ENCODE results near the gene HNF1A.

HNF1A gene

DNA sequence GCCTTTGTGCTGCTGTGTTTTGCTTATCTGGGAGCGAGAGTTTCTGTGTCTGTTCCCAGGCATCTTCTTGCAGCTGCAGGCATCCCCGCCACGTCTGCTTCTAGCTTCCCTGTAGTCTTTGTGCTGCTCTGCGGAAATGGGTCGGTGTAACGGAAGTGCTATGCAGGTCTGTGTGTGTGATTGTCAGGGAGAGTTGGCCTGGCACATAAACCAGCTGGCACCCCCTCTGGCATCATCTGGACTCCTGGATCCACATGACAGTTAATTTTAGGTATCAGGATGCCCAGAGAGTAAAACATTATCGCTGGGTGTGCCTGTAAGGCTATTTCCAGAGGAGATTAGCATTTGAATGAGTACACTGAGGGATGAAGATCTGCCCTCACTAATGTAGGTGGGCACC, 70.1 kb downstream of the HNF1A start:
- no peaks in the 10 kb centered on the region for H3K27me3 ChIP-seq (ENCODE audit: insufficient read depth, low read length)
- H3K4me3 ChIP-seq (ENCODE audit: low read length) = no peak overlapping the region
- no peaks in the 10 kb centered on the region for H3K9me3 ChIP-seq (ENCODE audit: insufficient read depth, low read depth, low read length)
- no peaks in the 10 kb centered on the region for H3K36me3 ChIP-seq (ENCODE audit: insufficient read depth, low read depth, low read length)
- no peak overlapping the region for H3K9ac ChIP-seq (ENCODE audit: low read depth, low read length)
- H3K4me1 ChIP-seq (ENCODE audit: insufficient read depth, low read length) = no peaks in the 10 kb centered on the region; the same call in 1 of the 2 replicates
- no peak overlapping the region for H3K27ac ChIP-seq (ENCODE audit: low read length)

DNA sequence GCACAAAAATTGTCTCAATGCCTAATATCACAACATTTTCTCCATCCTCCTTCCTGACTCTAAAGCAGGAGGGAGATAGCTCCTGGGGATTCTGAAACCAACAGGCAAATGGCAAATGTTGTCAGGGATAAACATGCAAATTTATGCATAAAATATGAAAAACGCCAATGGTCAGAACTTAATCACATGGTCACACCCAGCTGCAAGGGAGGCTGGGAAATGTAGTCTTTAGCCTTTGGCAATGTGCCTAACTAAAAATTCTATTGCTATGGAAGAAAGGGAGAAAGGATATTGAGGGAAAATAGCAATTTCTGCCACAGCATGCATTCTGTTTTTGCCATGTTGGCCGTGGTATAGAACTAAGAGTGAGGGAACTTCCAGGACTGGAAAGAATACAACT, 72.4 kb downstream of the HNF1A start:
- Histone ChIP-seq H3K9ac (ENCODE audit: low read depth, low read length) (no peak overlapping the region), H3K4me3 (ENCODE audit: low read length) (no peak overlapping the region), H3K36me3 (ENCODE audit: insufficient read depth, low read depth, low read length) (no peaks in the 10 kb centered on the region), H3K27ac (ENCODE audit: low read length) (no peak overlapping the region), H3K9me3 (ENCODE audit: insufficient read depth, low read depth, low read length) (no peaks in the 10 kb centered on the region), H3K27me3 (ENCODE audit: insufficient read depth, low read length) (no peaks in the 10 kb centered on the region), H3K4me1 (ENCODE audit: insufficient read depth, low read length) (no peaks in the 10 kb centered on the region; the same call in 1 of the 2 replicates)

Data from iPS-20b (cell line).